Panc1 (cell line): ENCODE data around the gene TBX19. TPM values are rescaled to one million over a fixed set of nuclear protein-coding genes. Genes with fewer than 3 reads are reported as not detected.

ENCODE experiments used
- ATAC-seq: fragments of 200-7000 bp; cut with Tn5 transposase; 2 replicates; pipeline ENCODE4 v1.9.1; 2020; ENCODE audit warnings: mild to moderate bottlenecking, moderate library complexity
- BruUV-seq: library from RNA; stranded (reverse); fragments of 400-500 nt; replicated peaks from 2 replicates; lab custom pipeline; 2021; lab: Mats Ljungman, UMichigan
- CTCF ChIA-PET: fragments of 300-600 bp; sonication (Branson Sonifier 250); formaldehyde crosslinking; loops from one replicate; lab custom pipeline; 2022; ENCODE audit warnings: antibody characterized with exemption; lab: Charles Lee
- POLR2A ChIA-PET: fragments of 300-600 bp; sonication (Branson Sonifier 250); formaldehyde crosslinking; loops from one replicate; lab custom pipeline; 2022; ENCODE audit warnings: antibody characterized with exemption; lab: Charles Lee
- DNase-seq: peaks from one replicate; pipeline ENCODE4 v3.0.0-alpha.2; 2010; ENCODE audit warnings: low read depth, low spot score
- H3K27ac ChIP-seq: 2 replicates; pipeline ENCODE4 v1.5.1; 2011; ENCODE audit warnings: mild to moderate bottlenecking, low read length, inconsistent platforms
- H3K27me3 ChIP-seq: fragments of 200-500 bp; sonication (Bioruptor generic); 2 replicates; pipeline ENCODE4 v1.6.0; 2014; ENCODE audit warnings: low read length, inconsistent platforms; ENCODE audit not compliant: control insufficient read depth, insufficient read depth
- H3K36me3 ChIP-seq: fragments of 200-500 bp; sonication (Bioruptor generic); 2 replicates; pipeline ENCODE4 v1.5.1; 2014; ENCODE audit warnings: inconsistent platforms, mild to moderate bottlenecking, low read length, moderate library complexity; ENCODE audit not compliant: control insufficient read depth, insufficient read depth
- H3K4me1 ChIP-seq: 2 replicates; pipeline ENCODE4 v1.5.1; 2011; ENCODE audit warnings: inconsistent platforms, mild to moderate bottlenecking, low read length, moderate library complexity; ENCODE audit not compliant: control insufficient read depth, insufficient read depth
- H3K4me3 ChIP-seq, 2 experiments: 2 replicates each; pipeline ENCODE4 v1.5.1; 2011 to 2012; ENCODE audit warnings: low read depth in 2 of 2, low read length in 2 of 2, mild to moderate bottlenecking in 2 of 2, inconsistent platforms in 1 of 2, moderate library complexity in 1 of 2
- H3K9me3 ChIP-seq: fragments of 200-500 bp; sonication (Bioruptor generic); 2 replicates; pipeline ENCODE4 v1.5.1; 2014; ENCODE audit warnings: low read depth, mild to moderate bottlenecking, inconsistent platforms, low read length, moderate library complexity; ENCODE audit not compliant: control insufficient read depth, insufficient read depth
- CTCF ChIP-seq: fragments of 450-650 bp; IDR thresholded peaks from 2 replicates; pipeline ENCODE4 v1.5.1; 2017; ENCODE audit warnings: mild to moderate bottlenecking
- POLR2AphosphoS5 ChIP-seq: IDR thresholded peaks from 2 replicates; pipeline ENCODE4 v1.6.1; 2012; ENCODE audit warnings: mild to moderate bottlenecking, low read depth, low read length, moderate library complexity
- SIN3A ChIP-seq: IDR thresholded peaks from 2 replicates; pipeline ENCODE4 v1.6.1; 2012; ENCODE audit warnings: low read depth, mild to moderate bottlenecking, low read length, moderate library complexity, borderline replicate concordance; ENCODE audit not compliant: insufficient read depth
- TCF7L2 ChIP-seq: IDR thresholded peaks from 2 replicates; pipeline ENCODE4 v1.6.1; 2011; ENCODE audit warnings: mild to moderate bottlenecking, low read depth, low read length, inconsistent platforms
- in situ Hi-C: cut with HindIII; loops from 2 replicates; pipeline ENCODE4 v1.10.0; 2016; ENCODE audit warnings: low sequenced_read_pairs, low pct_unique_long_range_greater_than_20kb
- intact Hi-C: fragments of 100-400 bp; cut with micrococcal nuclease; formaldehyde crosslinking; loops from one replicate; pipeline ENCODE4 v1.10.0; 2022; ENCODE audit not compliant: unreplicated experiment
- total RNA-seq: library from RNA; stranded (reverse); gene quantifications from one replicate; pipeline ENCODE4 v1.2.1, GENCODE V29; 2021; ENCODE audit not compliant: unreplicated experiment
- TF ChIP-seq, protein P1 (sequence below), 2 experiments: IDR thresholded peaks; 2 replicates each; pipeline ENCODE4 v1.6.1; 2011 to 2012; ENCODE audit warnings: low read depth in 2 of 2, control low read depth in 1 of 2, low read length in 1 of 2, mild to moderate bottlenecking in 1 of 2, moderate library complexity in 1 of 2; ENCODE audit not compliant: insufficient read depth in 1 of 2

The TBX19 gene
- total RNA-seq, 1 experiment from 2014 or later = 2.2 TPM

GRCh38 chr1:168252204-168252733 lies 28.4 kb upstream of the TBX19 start:
- intact Hi-C loops (no loop called here), in situ Hi-C loops (no loop called here)
- ChIA-PET POLR2A (interaction anchor here (0.7 kb wide), 1 partner anchor 311 kb away, joined by 3 read pairs; no protein-coding TSS in a partner anchor), CTCF (interaction anchor here (1.0 kb wide), 1 partner anchor 90 kb away, joined by 3 read pairs; no protein-coding TSS in a partner anchor)
- TF ChIP-seq SIN3A = no peak
- no peak for TF ChIP-seq POLR2AphosphoS5
- TF ChIP-seq, protein P1, sequence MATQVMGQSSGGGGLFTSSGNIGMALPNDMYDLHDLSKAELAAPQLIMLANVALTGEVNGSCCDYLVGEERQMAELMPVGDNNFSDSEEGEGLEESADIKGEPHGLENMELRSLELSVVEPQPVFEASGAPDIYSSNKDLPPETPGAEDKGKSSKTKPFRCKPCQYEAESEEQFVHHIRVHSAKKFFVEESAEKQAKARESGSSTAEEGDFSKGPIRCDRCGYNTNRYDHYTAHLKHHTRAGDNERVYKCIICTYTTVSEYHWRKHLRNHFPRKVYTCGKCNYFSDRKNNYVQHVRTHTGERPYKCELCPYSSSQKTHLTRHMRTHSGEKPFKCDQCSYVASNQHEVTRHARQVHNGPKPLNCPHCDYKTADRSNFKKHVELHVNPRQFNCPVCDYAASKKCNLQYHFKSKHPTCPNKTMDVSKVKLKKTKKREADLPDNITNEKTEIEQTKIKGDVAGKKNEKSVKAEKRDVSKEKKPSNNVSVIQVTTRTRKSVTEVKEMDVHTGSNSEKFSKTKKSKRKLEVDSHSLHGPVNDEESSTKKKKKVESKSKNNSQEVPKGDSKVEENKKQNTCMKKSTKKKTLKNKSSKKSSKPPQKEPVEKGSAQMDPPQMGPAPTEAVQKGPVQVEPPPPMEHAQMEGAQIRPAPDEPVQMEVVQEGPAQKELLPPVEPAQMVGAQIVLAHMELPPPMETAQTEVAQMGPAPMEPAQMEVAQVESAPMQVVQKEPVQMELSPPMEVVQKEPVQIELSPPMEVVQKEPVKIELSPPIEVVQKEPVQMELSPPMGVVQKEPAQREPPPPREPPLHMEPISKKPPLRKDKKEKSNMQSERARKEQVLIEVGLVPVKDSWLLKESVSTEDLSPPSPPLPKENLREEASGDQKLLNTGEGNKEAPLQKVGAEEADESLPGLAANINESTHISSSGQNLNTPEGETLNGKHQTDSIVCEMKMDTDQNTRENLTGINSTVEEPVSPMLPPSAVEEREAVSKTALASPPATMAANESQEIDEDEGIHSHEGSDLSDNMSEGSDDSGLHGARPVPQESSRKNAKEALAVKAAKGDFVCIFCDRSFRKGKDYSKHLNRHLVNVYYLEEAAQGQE (IDR thresholded peaks at IDR 0.05; ENCODE audit: insufficient read depth in 1 of 2, low read depth in 2 of 2, low read length in 1 of 2) = no peak
- TF ChIP-seq TCF7L2 = no peak
- TF ChIP-seq CTCF = no peak
- no peak overlapping the region for H3K4me3 ChIP-seq
- DNase-seq = no peak
- H3K9me3 ChIP-seq = peaks cover 7% of the 10 kb centered on the region; the same call in 1 of the 2 replicates
- H3K4me1 ChIP-seq = no peaks in the 10 kb centered on the region
- BruUV-seq = TSS peak; percentile 8
- no peak for ATAC-seq
- no peaks in the 10 kb centered on the region for H3K36me3 ChIP-seq
- H3K27ac ChIP-seq = no peak overlapping the region
- no peaks in the 10 kb centered on the region for H3K27me3 ChIP-seq

GRCh38 chr1:168256164-168256563 lies 24.5 kb upstream of the TBX19 start:
- Histone ChIP-seq H3K4me3 (no peak overlapping the region), H3K4me1 (no peaks in the 10 kb centered on the region), H3K27me3 (no peaks in the 10 kb centered on the region), H3K36me3 (no peaks in the 10 kb centered on the region), H3K9me3 (peaks cover 7% of the 10 kb centered on the region; the same call in 1 of the 2 replicates), H3K27ac (no peak overlapping the region)
- TF ChIP-seq, protein P1 (IDR thresholded peaks at IDR 0.05; ENCODE audit: insufficient read depth in 1 of 2, low read depth in 2 of 2, low read length in 1 of 2) = no peak
- POLR2A ChIA-PET = no interaction called here
- DNase-seq = no peak
- in situ Hi-C loops (no loop called here), intact Hi-C loops (no loop called here)
- ATAC-seq = no peak
- CTCF ChIA-PET = no interaction called here
- no TSS peak for BruUV-seq
